Suprapubic skin (tissue), 4 donors: ENCODE results near the gene KRTAP3-3. TPM values are rescaled to one million over a fixed set of nuclear protein-coding genes. Genes with fewer than 3 reads are reported as not detected.

Experiments used
- DNase-seq, 2 donors: peaks; one replicate each; pipeline ENCODE4 v3.0.0-alpha.2; 2019; ENCODE audit warnings: low spot score in 2 of 2
- H3K27ac ChIP-seq: fragments of 200-600 bp; sonication (generic); one replicate; pipeline ENCODE4 v1.5.1; 2019
- H3K27me3 ChIP-seq: fragments of 200-600 bp; sonication (generic); one replicate; pipeline ENCODE4 v1.5.1; 2019
- H3K36me3 ChIP-seq: fragments of 200-600 bp; sonication (generic); one replicate; pipeline ENCODE4 v1.5.1; 2019
- H3K4me1 ChIP-seq: fragments of 200-600 bp; sonication (generic); one replicate; pipeline ENCODE4 v1.5.1; 2019
- H3K4me3 ChIP-seq: fragments of 200-600 bp; sonication (generic); one replicate; pipeline ENCODE4 v1.5.1; 2019; ENCODE audit warnings: mild to moderate bottlenecking
- H3K9me3 ChIP-seq: fragments of 200-600 bp; sonication (generic); one replicate; pipeline ENCODE4 v1.5.1; 2019
- CTCF ChIP-seq, 2 donors: fragments of 200-600 bp in 1 of 2; fragments of 450-650 bp in 1 of 2; sonication (generic) in 1 of 2; IDR thresholded peaks; one replicate each; pipeline ENCODE4 v1.5.1; 2016 to 2019; ENCODE audit warnings: antibody characterized with exemption in 2 of 2, mild to moderate bottlenecking in 1 of 2, moderate library complexity in 1 of 2
- EP300 ChIP-seq: sonication (generic); formaldehyde crosslinking; IDR thresholded peaks from one replicate; pipeline ENCODE4 v1.6.1; 2017; ENCODE audit warnings: antibody characterized with exemption
- POLR2A ChIP-seq, 2 donors: fragments of 450-650 bp; IDR thresholded peaks; one replicate each; pipeline ENCODE4 v1.6.1; 2017; ENCODE audit warnings: antibody characterized with exemption in 2 of 2, mild to moderate bottlenecking in 2 of 2, moderate library complexity in 2 of 2
- POLR2AphosphoS5 ChIP-seq, 3 donors: sonication (generic); formaldehyde crosslinking; IDR thresholded peaks; one replicate each; pipeline ENCODE4 v1.6.1; 2017; ENCODE audit warnings: antibody characterized with exemption in 3 of 3
- WGBS: methylation state at CpG from one replicate; pipeline ENCODE4 v1.1.5; 2018; 5-methylcytosine and 5-hydroxymethylcytosine counted together
- total RNA-seq, 4 donors: library from RNA; depleted of rRNA; stranded (reverse); fragments of >200 nt; gene quantifications; one replicate each; pipeline ENCODE4 v1.1.0, GENCODE V29; 2016

KRTAP3-3 gene
- total RNA-seq, 4 donors from 2014 or later: 2.8 to 22.9 TPM; not detected in 2

GRCh38 chr17:41010441-41010840, 16.5 kb upstream of the KRTAP3-3 start:
- TF ChIP-seq POLR2AphosphoS5 (IDR thresholded peaks at IDR 0.05) (no peak), EP300 (no peak), POLR2A (IDR thresholded peaks at IDR 0.05) (no peak), CTCF (IDR thresholded peaks at IDR 0.05) (no peak)
- no peaks in the 10 kb centered on the region for H3K27me3 ChIP-seq
- no peak overlapping the region for H3K4me3 ChIP-seq
- no peaks in the 10 kb centered on the region for H3K4me1 ChIP-seq
- H3K9me3 ChIP-seq: no peaks in the 10 kb centered on the region
- no peaks in the 10 kb centered on the region for H3K36me3 ChIP-seq
- no peak for DNase-seq
- no peak overlapping the region for H3K27ac ChIP-seq

- no peak for TF ChIP-seq CTCF (IDR thresholded peaks at IDR 0.05)
- no peak for TF ChIP-seq POLR2AphosphoS5 (IDR thresholded peaks at IDR 0.05)
- no peak for TF ChIP-seq EP300
- TF ChIP-seq POLR2A (IDR thresholded peaks at IDR 0.05): no peak
- H3K27ac ChIP-seq: no peak overlapping the region
- 90% methylated on average over 1 of the region's 1 CpG for WGBS
- H3K9me3 ChIP-seq: no peaks in the 10 kb centered on the region
- DNase-seq: no peak
- no peaks in the 10 kb centered on the region for H3K27me3 ChIP-seq
- H3K4me1 ChIP-seq: no peaks in the 10 kb centered on the region
- H3K4me3 ChIP-seq: no peak overlapping the region
- no peaks in the 10 kb centered on the region for H3K36me3 ChIP-seq
These were observed 16.0 kb upstream of the KRTAP3-3 start for GRCh38 chr17:41009936-41010335.

GRCh38 chr17:41009301-41009760, 15.4 kb upstream of the KRTAP3-3 start:
- Histone ChIP-seq H3K27me3 (no peaks in the 10 kb centered on the region), H3K9me3 (no peaks in the 10 kb centered on the region), H3K36me3 (no peaks in the 10 kb centered on the region), H3K4me1 (no peaks in the 10 kb centered on the region), H3K4me3 (no peak overlapping the region), H3K27ac (no peak overlapping the region)
- WGBS: 68% methylated on average over 4 of the region's 4 CpGs
- DNase-seq: no peak
- TF ChIP-seq CTCF (IDR thresholded peaks at IDR 0.05) (no peak), EP300 (no peak), POLR2A (IDR thresholded peaks at IDR 0.05) (no peak), POLR2AphosphoS5 (IDR thresholded peaks at IDR 0.05) (no peak)

GRCh38 chr17:41008811-41009210, 14.8 kb upstream of the KRTAP3-3 start, which contains the start of gene KRTAP3-1:
KRTAP3-1 (minus strand) TSS chr17:41009128; CDS start chr17:41009074, 54 bp downstream.
- 88% methylated on average over 8 of the region's 8 CpGs for WGBS
- no peak for TF ChIP-seq POLR2AphosphoS5 (IDR thresholded peaks at IDR 0.05)
- no peak for TF ChIP-seq EP300
- TF ChIP-seq POLR2A (IDR thresholded peaks at IDR 0.05): no peak
- TF ChIP-seq CTCF (IDR thresholded peaks at IDR 0.05): no peak
- no peaks in the 10 kb centered on the region for H3K27me3 ChIP-seq
- no peak within 1 kb of the TSS for H3K4me3 ChIP-seq
- no peaks in the 10 kb centered on the region for H3K36me3 ChIP-seq
- DNase-seq: no peak
- H3K9me3 ChIP-seq: no peaks in the 10 kb centered on the region
- H3K27ac ChIP-seq: no peak within 1 kb of the TSS
- no peaks in the 10 kb centered on the region for H3K4me1 ChIP-seq

GRCh38 chr17:41004397-41004796, 10.4 kb upstream of the KRTAP3-3 start:
- no peaks in the 10 kb centered on the region for H3K27me3 ChIP-seq
- 93% methylated on average over 3 of the region's 3 CpGs for WGBS

GRCh38 chr17:41003926-41004325, 10.0 kb upstream of the KRTAP3-3 start:
- H3K9me3 ChIP-seq: no peaks in the 10 kb centered on the region
- TF ChIP-seq EP300: no peak
- no peak for TF ChIP-seq CTCF (IDR thresholded peaks at IDR 0.05)
- TF ChIP-seq POLR2A (IDR thresholded peaks at IDR 0.05): no peak
- TF ChIP-seq POLR2AphosphoS5 (IDR thresholded peaks at IDR 0.05): no peak
- no peak overlapping the region for H3K4me3 ChIP-seq
- H3K4me1 ChIP-seq: no peaks in the 10 kb centered on the region
- no peaks in the 10 kb centered on the region for H3K27me3 ChIP-seq
- no peak overlapping the region for H3K27ac ChIP-seq
- DNase-seq: no peak
- H3K36me3 ChIP-seq: no peaks in the 10 kb centered on the region
- WGBS: 60% methylated on average over 4 of the region's 4 CpGs

More at GRCh38 chr17:41004397-41004796, 10.4 kb upstream of the KRTAP3-3 start:
- H3K36me3 ChIP-seq: no peaks in the 10 kb centered on the region
- no peaks in the 10 kb centered on the region for H3K9me3 ChIP-seq
- TF ChIP-seq POLR2AphosphoS5 (IDR thresholded peaks at IDR 0.05) (no peak), EP300 (no peak)
- H3K4me3 ChIP-seq: no peak overlapping the region
- no peak overlapping the region for H3K27ac ChIP-seq
- H3K4me1 ChIP-seq: no peaks in the 10 kb centered on the region
- DNase-seq: no peak
